Measurements from ENCODE around the gene ASF1B. TPM values are rescaled to one million over a fixed set of nuclear protein-coding genes. Genes with fewer than 3 reads are reported as not detected.
"Not testable (repeated sequence)": the region's sequence is repeated elsewhere in the genome, so short reads cannot be mapped to it uniquely, and the experiment has no call there.

Gene ASF1B
- total RNA-seq (under 1 TPM; 0.59 to 0.77 TPM), total RNA-seq (0.62 to 109 (median 2.1) reads per million in 172 experiments)
- polyA plus RNA-seq (2013, experiment 1 of 2) = 3.4 TPM
- 4.7 TPM for polyA plus RNA-seq (2013, experiment 2 of 2)

- DNase-seq (peak; percentile 91 to 99 (median 97)), ATAC-seq (ENCODE audit: poor library complexity) (peak; percentile 80)
- Histone ChIP-seq H3K27me3 (ENCODE audit: control insufficient read depth in 1 of 2, insufficient read depth in 2 of 2, low read length in 2 of 2) (no peaks in the 10 kb centered on the region), H3K36me3 (ENCODE audit: insufficient read depth, low read length) (peaks cover 3% of the 10 kb centered on the region), H3K27ac (ENCODE audit: low read depth in 1 of 2, low read length in 2 of 2) (peak within 1 kb of the TSS; percentile 92 to 94), H3K9me3 (ENCODE audit: control insufficient read depth in 1 of 2, insufficient read depth in 1 of 2, low read length in 2 of 2) (no peaks in the 10 kb centered on the region), H3K4me1 (ENCODE audit: insufficient read depth, low read length) (peaks cover 34% of the 10 kb centered on the region), H3K4me3 (ENCODE audit: low read length) (peak within 1 kb of the TSS; percentile 86)
- ChIA-PET CTCF (interaction anchor here (0.5 to 2.7 kb wide), 72 partner anchors 8 to 1440 kb away, joined by 3 to 34 read pairs (median 4); partner anchors contain the start of genes ADGRE5, DDX39A, FBXW9 and MISP3), POLR2A (interaction anchor here (0.6 to 3.8 kb wide), 61 partner anchors 9 to 1243 kb away, joined by 3 to 52 read pairs (median 4); partner anchors contain the start of genes ADGRE5, ADGRL1, AKAP8 and C19orf53)
- H3K36me3 Mint-ChIP-seq (ENCODE audit: low read depth) = peaks cover 9% of the 10 kb centered on the region
- H3K27ac Mint-ChIP-seq = peak within 1 kb of the TSS; percentile 87
- no peaks in the 10 kb centered on the region for H3K9me3 Mint-ChIP-seq
- H3K4me3 Mint-ChIP-seq = peak within 1 kb of the TSS; percentile 97
- peak; percentile 99 for TF ChIP-seq CTCF (IDR thresholded peaks at IDR 0.05)
- H3K27me3 Mint-ChIP-seq = no peaks in the 10 kb centered on the region
- H3K4me1 Mint-ChIP-seq (ENCODE audit: low read depth) = peaks cover 34% of the 10 kb centered on the region
- intact Hi-C loops (cut with DNase I, micrococcal nuclease) = loop anchor here (1.0 to 10.0 kb wide), 16 partner anchors 13 to 859 kb away; partner anchors contain the start of genes DDX39A (in 1 of the 2) and MISP3 (in 1 of the 2)
Observed at GRCh38 chr19:14136509-14137281, at the start of gene ASF1B. Gene ASF1B, minus strand, starts transcription at chr19:14136589. Its CDS starts 133 bp downstream, at chr19:14136456.

- H3K27ac ChIP-seq (ENCODE audit: low read depth in 1 of 2, low read length in 2 of 2); H3K27me3 ChIP-seq (ENCODE audit: control insufficient read depth in 1 of 2, insufficient read depth in 2 of 2, low read length in 2 of 2); H3K9me3 ChIP-seq (ENCODE audit: control insufficient read depth in 1 of 2, insufficient read depth in 1 of 2, low read length in 2 of 2); POLR2A ChIA-PET; CTCF ChIA-PET; DNase-seq; intact Hi-C loops (cut with DNase I, micrococcal nuclease); H3K27ac Mint-ChIP-seq; H3K36me3 ChIP-seq (ENCODE audit: insufficient read depth, low read length); H3K4me3 Mint-ChIP-seq; H3K4me1 ChIP-seq (ENCODE audit: insufficient read depth, low read length); H3K36me3 Mint-ChIP-seq (ENCODE audit: low read depth); ATAC-seq (ENCODE audit: poor library complexity); H3K4me3 ChIP-seq (ENCODE audit: low read length); H3K27me3 Mint-ChIP-seq; H3K9me3 Mint-ChIP-seq: not testable (repeated sequence)
- H3K4me1 Mint-ChIP-seq (ENCODE audit: low read depth) = peaks cover 15% of the 10 kb centered on the region
Observed at GRCh38 chr19:14185691-14186090, 49.3 kb upstream of the ASF1B start.

GRCh38 chr19:14185158-14185557 is 48.8 kb upstream of the ASF1B start:
- no peaks in the 10 kb centered on the region for H3K36me3 ChIP-seq (ENCODE audit: insufficient read depth, low read length)
- H3K27ac ChIP-seq (ENCODE audit: low read depth in 1 of 2, low read length in 2 of 2) = no peak overlapping the region
- DNase-seq (no peak), ATAC-seq (ENCODE audit: poor library complexity) (no peak)
- Mint-ChIP-seq H3K36me3 (ENCODE audit: low read depth) (no peaks in the 10 kb centered on the region), H3K4me1 (ENCODE audit: low read depth) (peaks cover 10% of the 10 kb centered on the region), H3K4me3 (no peak overlapping the region), H3K27me3 (no peaks in the 10 kb centered on the region), H3K27ac (no peak overlapping the region), H3K9me3 (no peaks in the 10 kb centered on the region)
- ChIA-PET POLR2A (no interaction called here), CTCF (no interaction called here)
- intact Hi-C loops (cut with DNase I, micrococcal nuclease) = no loop called here
- peaks cover 4% of the 10 kb centered on the region for H3K4me1 ChIP-seq (ENCODE audit: insufficient read depth, low read length)
- no peaks in the 10 kb centered on the region for H3K9me3 ChIP-seq (ENCODE audit: control insufficient read depth in 1 of 2, insufficient read depth in 1 of 2, low read length in 2 of 2)
- no peak for TF ChIP-seq CTCF (IDR thresholded peaks at IDR 0.05)
- H3K4me3 ChIP-seq (ENCODE audit: low read length) = no peak overlapping the region
- H3K27me3 ChIP-seq (ENCODE audit: control insufficient read depth in 1 of 2, insufficient read depth in 2 of 2, low read length in 2 of 2) = no peaks in the 10 kb centered on the region

Measured in CD4-positive, alpha-beta T cell (primary cell).